ENCODE data around the gene LTBP3.
A peak's percentile ranks its signal among the peaks of the same experiment; 100 is the strongest.

Gene LTBP3

DNA sequence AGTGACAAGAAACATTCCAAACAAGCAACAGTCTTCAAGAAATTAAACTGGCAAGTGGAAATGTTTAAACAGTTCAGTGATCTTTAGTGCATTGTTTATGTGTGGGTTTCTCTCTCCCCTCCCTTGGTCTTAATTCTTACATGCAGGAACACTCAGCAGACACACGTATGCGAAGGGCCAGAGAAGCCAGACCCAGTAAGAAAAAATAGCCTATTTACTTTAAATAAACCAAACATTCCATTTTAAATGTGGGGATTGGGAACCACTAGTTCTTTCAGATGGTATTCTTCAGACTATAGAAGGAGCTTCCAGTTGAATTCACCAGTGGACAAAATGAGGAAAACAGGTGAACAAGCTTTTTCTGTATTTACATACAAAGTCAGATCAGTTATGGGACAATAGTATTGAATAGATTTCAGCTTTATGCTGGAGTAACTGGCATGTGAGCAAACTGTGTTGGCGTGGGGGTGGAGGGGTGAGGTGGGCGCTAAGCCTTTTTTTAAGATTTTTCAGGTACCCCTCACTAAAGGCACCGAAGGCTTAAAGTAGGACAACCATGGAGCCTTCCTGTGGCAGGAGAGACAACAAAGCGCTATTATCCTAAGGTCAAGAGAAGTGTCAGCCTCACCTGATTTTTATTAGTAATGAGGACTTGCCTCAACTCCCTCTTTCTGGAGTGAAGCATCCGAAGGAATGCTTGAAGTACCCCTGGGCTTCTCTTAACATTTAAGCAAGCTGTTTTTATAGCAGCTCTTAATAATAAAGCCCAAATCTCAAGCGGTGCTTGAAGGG lies 53.3 kb downstream of the LTBP3 start:
- peak overlapping the region; percentile 99 for H3K27ac ChIP-seq
- peak overlapping the region; percentile 99 for H3K9ac ChIP-seq (ENCODE audit: insufficient read length)
- H3K9me3 ChIP-seq (ENCODE audit: low read depth, low read length), result no peaks in the 10 kb centered on the region
- H3K4me3 ChIP-seq, result peak overlapping the region; percentile 89
- H3K36me3 ChIP-seq (ENCODE audit: insufficient read depth, low read length), result peaks cover 67% of the 10 kb centered on the region
- TF ChIP-seq EZH2 (IDR thresholded peaks at IDR 0.05) (no peak), POLR2AphosphoS5 (IDR thresholded peaks at IDR 0.05; ENCODE audit: borderline replicate concordance, low read depth, low read length) (0 out of 2 replicates have a peak, but pooled peaks have one; percentile 6)
- no peak for DNase-seq (ENCODE audit: low read depth, low spot score)

DNA sequence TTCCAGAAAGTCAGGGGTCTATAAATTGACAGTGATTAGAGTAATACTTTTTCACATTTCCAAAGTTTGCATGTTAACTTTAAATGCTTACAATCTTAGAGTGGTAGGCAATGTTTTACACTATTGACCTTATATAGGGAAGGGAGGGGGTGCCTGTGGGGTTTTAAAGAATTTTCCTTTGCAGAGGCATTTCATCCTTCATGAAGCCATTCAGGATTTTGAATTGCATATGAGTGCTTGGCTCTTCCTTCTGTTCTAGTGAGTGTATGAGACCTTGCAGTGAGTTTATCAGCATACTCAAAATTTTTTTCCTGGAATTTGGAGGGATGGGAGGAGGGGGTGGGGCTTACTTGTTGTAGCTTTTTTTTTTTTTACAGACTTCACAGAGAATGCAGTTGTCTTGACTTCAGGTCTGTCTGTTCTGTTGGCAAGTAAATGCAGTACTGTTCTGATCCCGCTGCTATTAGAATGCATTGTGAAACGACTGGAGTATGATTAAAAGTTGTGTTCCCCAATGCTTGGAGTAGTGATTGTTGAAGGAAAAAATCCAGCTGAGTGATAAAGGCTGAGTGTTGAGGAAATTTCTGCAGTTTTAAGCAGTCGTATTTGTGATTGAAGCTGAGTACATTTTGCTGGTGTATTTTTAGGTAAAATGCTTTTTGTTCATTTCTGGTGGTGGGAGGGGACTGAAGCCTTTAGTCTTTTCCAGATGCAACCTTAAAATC lies 54.0 kb downstream of the LTBP3 start:
- Histone ChIP-seq H3K4me3 (peak overlapping the region; percentile 89), H3K9me3 (ENCODE audit: low read depth, low read length) (no peaks in the 10 kb centered on the region), H3K36me3 (ENCODE audit: insufficient read depth, low read length) (peaks cover 74% of the 10 kb centered on the region), H3K9ac (ENCODE audit: insufficient read length) (peak overlapping the region; percentile 99), H3K27ac (peak overlapping the region; percentile 99)
- DNase-seq (ENCODE audit: low read depth, low spot score), result no peak
- peak; percentile 39 for TF ChIP-seq POLR2AphosphoS5 (IDR thresholded peaks at IDR 0.05; ENCODE audit: borderline replicate concordance, low read depth, low read length)
- TF ChIP-seq FOXP2 (optimal IDR thresholded peaks at IDR 0.05; ENCODE audit: control extremely low read depth, extremely low read length, insufficient read depth), result no peak
- no peak for TF ChIP-seq EZH2 (IDR thresholded peaks at IDR 0.05)

- H3K36me3 ChIP-seq (ENCODE audit: insufficient read depth, low read length), result peaks cover 75% of the 10 kb centered on the region
- peak overlapping the region; percentile 89 for H3K4me3 ChIP-seq
- H3K9ac ChIP-seq (ENCODE audit: insufficient read length), result peak overlapping the region; percentile 99
- TF ChIP-seq EZH2 (IDR thresholded peaks at IDR 0.05) (no peak), FOXP2 (optimal IDR thresholded peaks at IDR 0.05; ENCODE audit: control extremely low read depth, extremely low read length, insufficient read depth) (no peak), POLR2AphosphoS5 (IDR thresholded peaks at IDR 0.05; ENCODE audit: borderline replicate concordance, low read depth, low read length) (peak; percentile 26; the same call in 1 of the 2 replicates)
- no peaks in the 10 kb centered on the region for H3K9me3 ChIP-seq (ENCODE audit: low read depth, low read length)
- H3K27ac ChIP-seq, result peak overlapping the region; percentile 99
- DNase-seq (ENCODE audit: low read depth, low spot score), result no peak
Measured at GRCh38 chr11:65503368-65503948, 54.7 kb downstream of the LTBP3 start.

- H3K36me3 ChIP-seq (ENCODE audit: insufficient read depth, low read length), result peaks cover 75% of the 10 kb centered on the region
- H3K27ac ChIP-seq, result peak overlapping the region; percentile 99
Measured at GRCh38 chr11:65502555-65503367, 55.4 kb downstream of the LTBP3 start.

GRCh38 chr11:65502274-65502554 lies 55.9 kb downstream of the LTBP3 start:
- H3K9ac ChIP-seq (ENCODE audit: insufficient read length), result peak overlapping the region; percentile 99
- H3K9me3 ChIP-seq (ENCODE audit: low read depth, low read length), result no peaks in the 10 kb centered on the region
- no peak for DNase-seq (ENCODE audit: low read depth, low spot score)
- H3K36me3 ChIP-seq (ENCODE audit: insufficient read depth, low read length), result peaks cover 75% of the 10 kb centered on the region
- H3K4me3 ChIP-seq, result peak overlapping the region; percentile 89
- no peak for TF ChIP-seq FOXP2 (optimal IDR thresholded peaks at IDR 0.05; ENCODE audit: control extremely low read depth, extremely low read length, insufficient read depth)
- peak overlapping the region; percentile 99 for H3K27ac ChIP-seq

More at GRCh38 chr11:65502555-65503367, 55.4 kb downstream of the LTBP3 start:
- TF ChIP-seq EZH2 (IDR thresholded peaks at IDR 0.05), result no peak
- peak; percentile 59 for TF ChIP-seq POLR2AphosphoS5 (IDR thresholded peaks at IDR 0.05; ENCODE audit: borderline replicate concordance, low read depth, low read length)
- TF ChIP-seq FOXP2 (optimal IDR thresholded peaks at IDR 0.05; ENCODE audit: control extremely low read depth, extremely low read length, insufficient read depth), result no peak
- H3K4me3 ChIP-seq, result peak overlapping the region; percentile 89
- H3K9me3 ChIP-seq (ENCODE audit: low read depth, low read length), result no peaks in the 10 kb centered on the region
- no peak for DNase-seq (ENCODE audit: low read depth, low spot score)
- H3K9ac ChIP-seq (ENCODE audit: insufficient read length), result peak overlapping the region; percentile 99

DNA sequence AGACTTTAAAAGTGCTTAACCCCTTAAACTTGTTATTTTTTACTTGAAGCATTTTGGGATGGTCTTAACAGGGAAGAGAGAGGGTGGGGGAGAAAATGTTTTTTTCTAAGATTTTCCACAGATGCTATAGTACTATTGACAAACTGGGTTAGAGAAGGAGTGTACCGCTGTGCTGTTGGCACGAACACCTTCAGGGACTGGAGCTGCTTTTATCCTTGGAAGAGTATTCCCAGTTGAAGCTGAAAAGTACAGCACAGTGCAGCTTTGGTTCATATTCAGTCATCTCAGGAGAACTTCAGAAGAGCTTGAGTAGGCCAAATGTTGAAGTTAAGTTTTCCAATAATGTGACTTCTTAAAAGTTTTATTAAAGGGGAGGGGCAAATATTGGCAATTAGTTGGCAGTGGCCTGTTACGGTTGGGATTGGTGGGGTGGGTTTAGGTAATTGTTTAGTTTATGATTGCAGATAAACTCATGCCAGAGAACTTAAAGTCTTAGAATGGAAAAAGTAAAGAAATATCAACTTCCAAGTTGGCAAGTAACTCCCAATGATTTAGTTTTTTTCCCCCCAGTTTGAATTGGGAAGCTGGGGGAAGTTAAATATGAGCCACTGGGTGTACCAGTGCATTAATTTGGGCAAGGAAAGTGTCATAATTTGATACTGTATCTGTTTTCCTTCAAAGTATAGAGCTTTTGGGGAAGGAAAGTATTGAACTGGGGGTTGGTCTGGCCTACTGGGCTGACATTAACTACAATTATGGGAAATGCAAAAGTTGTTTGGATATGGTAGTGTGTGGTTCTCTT lies 56.5 kb downstream of the LTBP3 start:
- no peak for TF ChIP-seq FOXP2 (optimal IDR thresholded peaks at IDR 0.05; ENCODE audit: control extremely low read depth, extremely low read length, insufficient read depth)
- TF ChIP-seq POLR2AphosphoS5 (IDR thresholded peaks at IDR 0.05; ENCODE audit: borderline replicate concordance, low read depth, low read length), result peak; percentile 59
- peaks cover 75% of the 10 kb centered on the region for H3K36me3 ChIP-seq (ENCODE audit: insufficient read depth, low read length)
- no peak for DNase-seq (ENCODE audit: low read depth, low spot score)

GRCh38 chr11:65501186-65501471 lies 57.0 kb downstream of the LTBP3 start:
- H3K4me3 ChIP-seq, result peak overlapping the region; percentile 89
- no peak for DNase-seq (ENCODE audit: low read depth, low spot score)
- no peak for TF ChIP-seq POLR2AphosphoS5 (IDR thresholded peaks at IDR 0.05; ENCODE audit: borderline replicate concordance, low read depth, low read length)
- no peak for TF ChIP-seq FOXP2 (optimal IDR thresholded peaks at IDR 0.05; ENCODE audit: control extremely low read depth, extremely low read length, insufficient read depth)
- H3K9me3 ChIP-seq (ENCODE audit: low read depth, low read length), result no peaks in the 10 kb centered on the region
- peak overlapping the region; percentile 99 for H3K27ac ChIP-seq
- H3K36me3 ChIP-seq (ENCODE audit: insufficient read depth, low read length), result peaks cover 70% of the 10 kb centered on the region
- H3K9ac ChIP-seq (ENCODE audit: insufficient read length), result peak overlapping the region; percentile 99

More for the DNA sequence above, 56.5 kb downstream of the LTBP3 start:
- Histone ChIP-seq H3K27ac (peak overlapping the region; percentile 99), H3K4me3 (peak overlapping the region; percentile 89), H3K9ac (ENCODE audit: insufficient read length) (peak overlapping the region; percentile 99), H3K9me3 (ENCODE audit: low read depth, low read length) (no peaks in the 10 kb centered on the region)

Data from SK-N-MC (cell line).